Peyer's patch (tissue), 4 donors: ENCODE measurements around the gene DHX40. TPM values are rescaled to one million over a fixed set of nuclear protein-coding genes. Genes with fewer than 3 reads are reported as not detected.
"Not testable (repeated sequence)": the region's sequence is repeated elsewhere in the genome, so short reads cannot be mapped to it uniquely, and the experiment has no call there.

ENCODE experiments used
- DNase-seq, 3 donors: peaks; one replicate each; pipeline ENCODE4 v3.0.0-alpha.2; 2017 to 2019
- H3K27ac ChIP-seq, 4 donors: fragments of 200-600 bp; sonication (generic); one replicate each; pipeline ENCODE4 v1.5.1; 2016 to 2019
- H3K27me3 ChIP-seq, 2 donors: fragments of 200-600 bp; sonication (generic); one replicate each; pipeline ENCODE4 v1.5.1; 2019
- H3K36me3 ChIP-seq, 3 donors: fragments of 200-600 bp; sonication (generic); one replicate each; pipeline ENCODE4 v1.5.1; 2016 to 2019
- H3K4me1 ChIP-seq, 4 donors: fragments of 200-600 bp; sonication (generic); one replicate each; pipeline ENCODE4 v1.5.1; 2016 to 2019
- H3K4me3 ChIP-seq, 4 donors: fragments of 200-600 bp; sonication (generic); 1 replicate in 3 of 4; 2 replicates in 1 of 4; pipeline ENCODE4 v1.5.1; 2016 to 2019; ENCODE audit warnings: mild to moderate bottlenecking in 1 of 4
- H3K9me3 ChIP-seq, 4 donors: fragments of 200-600 bp; sonication (generic); one replicate each; pipeline ENCODE4 v1.5.1; 2016 to 2019; ENCODE audit warnings: mild to moderate bottlenecking in 1 of 4
- POLR2A ChIP-seq, 2 donors: fragments of 450-650 bp; IDR thresholded peaks; one replicate each; pipeline ENCODE4 v1.5.1; 2017; ENCODE audit warnings: antibody characterized with exemption in 2 of 2, mild to moderate bottlenecking in 2 of 2, moderate library complexity in 2 of 2
- small RNA-seq, 2 donors: library from RNA; depleted of rRNA; stranded (forward); fragments of <200 nt; gene quantifications; one replicate each; pipeline ENCODE3, GENCODE V24; 2016
- total RNA-seq, 4 donors: library from RNA; depleted of rRNA; stranded (reverse); fragments of >200 nt; gene quantifications; one replicate each; pipeline ENCODE4 v1.1.0, GENCODE V29; 2016
- TF ChIP-seq, protein P1 (sequence below), 6 experiments: fragments of 450-650 bp in 4 of 6; fragments of 200-600 bp in 2 of 6; sonication (generic) in 1 of 6; IDR thresholded peaks; one replicate each; pipeline ENCODE4 v1.5.1; 2017 to 2019; ENCODE audit warnings: antibody characterized with exemption in 6 of 6, mild to moderate bottlenecking in 3 of 6, moderate library complexity in 1 of 6

The DHX40 gene
- total RNA-seq, 4 donors from 2014 or later = 13.3 to 28.1 (median 16.5) TPM

DNA sequence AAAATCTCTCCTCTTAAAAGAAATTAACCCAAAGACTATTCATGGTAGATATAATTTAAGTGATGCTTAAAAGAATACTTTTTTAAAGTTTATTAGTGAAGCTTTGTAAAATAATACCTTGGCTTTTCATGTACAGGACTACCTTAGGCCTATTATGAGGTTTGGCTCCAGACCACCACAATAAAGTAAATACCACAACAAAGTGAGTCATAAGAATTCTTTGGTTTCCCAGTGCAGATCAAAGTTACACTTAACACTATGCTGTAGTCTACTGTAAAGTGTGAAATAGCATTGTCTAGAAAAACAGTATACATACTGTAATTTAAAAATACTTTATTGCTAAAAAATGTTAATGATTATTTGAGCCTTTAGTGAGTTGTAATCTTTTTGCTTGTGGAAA is 85.9 kb downstream of the DHX40 start:
- Histone ChIP-seq H3K27ac (no peak overlapping the region), H3K36me3 (peaks cover 3 to 86% (median 3%) of the 10 kb centered on the region in 3 donors), H3K4me1 (no peaks in the 10 kb centered on the region), H3K27me3 (no peaks in the 10 kb centered on the region), H3K4me3 (no peak overlapping the region), H3K9me3 (no peaks in the 10 kb centered on the region)
- DNase-seq = no peak
- no peak for TF ChIP-seq POLR2A (IDR thresholded peaks at IDR 0.05)
- TF ChIP-seq, protein P1, sequence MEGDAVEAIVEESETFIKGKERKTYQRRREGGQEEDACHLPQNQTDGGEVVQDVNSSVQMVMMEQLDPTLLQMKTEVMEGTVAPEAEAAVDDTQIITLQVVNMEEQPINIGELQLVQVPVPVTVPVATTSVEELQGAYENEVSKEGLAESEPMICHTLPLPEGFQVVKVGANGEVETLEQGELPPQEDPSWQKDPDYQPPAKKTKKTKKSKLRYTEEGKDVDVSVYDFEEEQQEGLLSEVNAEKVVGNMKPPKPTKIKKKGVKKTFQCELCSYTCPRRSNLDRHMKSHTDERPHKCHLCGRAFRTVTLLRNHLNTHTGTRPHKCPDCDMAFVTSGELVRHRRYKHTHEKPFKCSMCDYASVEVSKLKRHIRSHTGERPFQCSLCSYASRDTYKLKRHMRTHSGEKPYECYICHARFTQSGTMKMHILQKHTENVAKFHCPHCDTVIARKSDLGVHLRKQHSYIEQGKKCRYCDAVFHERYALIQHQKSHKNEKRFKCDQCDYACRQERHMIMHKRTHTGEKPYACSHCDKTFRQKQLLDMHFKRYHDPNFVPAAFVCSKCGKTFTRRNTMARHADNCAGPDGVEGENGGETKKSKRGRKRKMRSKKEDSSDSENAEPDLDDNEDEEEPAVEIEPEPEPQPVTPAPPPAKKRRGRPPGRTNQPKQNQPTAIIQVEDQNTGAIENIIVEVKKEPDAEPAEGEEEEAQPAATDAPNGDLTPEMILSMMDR (IDR thresholded peaks at IDR 0.05) = no peak

DNA sequence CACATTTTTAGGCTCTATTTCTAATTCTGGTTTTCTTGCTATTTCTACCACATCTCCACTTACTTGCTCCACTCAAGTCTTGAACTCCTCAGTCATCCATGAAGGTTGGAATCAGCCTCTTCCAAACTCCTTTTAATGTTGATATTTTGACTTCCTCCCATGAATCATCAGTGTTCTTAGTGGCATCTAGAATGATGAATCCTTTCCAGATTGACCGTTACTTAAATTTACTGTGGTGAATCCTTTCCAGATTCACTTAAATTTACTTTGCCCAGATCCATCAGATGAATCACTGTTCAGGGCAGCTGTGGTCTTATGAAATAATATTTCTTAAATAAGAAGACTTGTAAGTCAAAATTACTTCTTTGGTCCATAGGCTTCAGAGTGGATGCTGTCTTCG is 86.7 kb downstream of the DHX40 start:
- H3K27me3 ChIP-seq = no peaks in the 10 kb centered on the region
- no peak for DNase-seq
- no peak for TF ChIP-seq POLR2A (IDR thresholded peaks at IDR 0.05)
- TF ChIP-seq, protein P1 (IDR thresholded peaks at IDR 0.05) = no peak
- H3K9me3 ChIP-seq = no peaks in the 10 kb centered on the region
- H3K4me3 ChIP-seq = no peak overlapping the region
- no peaks in the 10 kb centered on the region for H3K4me1 ChIP-seq
- no peak overlapping the region for H3K27ac ChIP-seq
- H3K36me3 ChIP-seq = peaks cover 3 to 93% (median 3%) of the 10 kb centered on the region in 3 donors

DNA sequence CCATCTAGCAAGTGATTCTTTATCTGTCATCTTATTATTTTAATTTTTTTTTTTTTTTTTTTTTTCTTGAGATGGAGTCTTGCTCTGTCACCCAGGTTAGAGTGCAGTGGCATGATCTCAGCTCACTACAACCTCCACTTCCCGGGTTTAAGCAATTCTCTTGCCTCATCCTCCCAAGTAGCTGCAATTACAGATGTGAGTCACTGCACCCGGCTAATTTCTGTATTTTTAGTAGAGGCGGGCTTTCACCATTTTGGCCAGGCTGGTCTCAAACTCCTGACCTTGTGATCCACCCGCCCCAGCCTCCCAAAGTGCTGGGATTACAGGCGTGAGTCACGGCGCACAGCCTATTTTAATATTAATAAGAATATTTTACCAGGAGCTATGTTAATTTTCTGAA is 91.2 kb downstream of the DHX40 start:
- H3K36me3 ChIP-seq = peaks cover 3 to 98% (median 6%) of the 10 kb centered on the region in 3 donors

More for the DNA sequence above, 91.2 kb downstream of the DHX40 start:
- H3K27me3 ChIP-seq, H3K27ac ChIP-seq, H3K4me3 ChIP-seq, H3K4me1 ChIP-seq, H3K9me3 ChIP-seq, DNase-seq: not testable (repeated sequence)

Small RNA genes within 50 kb of the gene (small RNA-seq; reads per million reads assigned to genes)
- gene RNU4-13P = 0.06 reads per million in 2 donors

Other genes with a start within 250 kb of the DHX40 start
- 10 to 100 TPM; 16.5 to 24.1 (median 21.8) TPM for gene YPEL2, start 234.0 kb upstream of the DHX40 start, total RNA-seq
- gene CLTC, start 54.3 kb downstream of the DHX40 start, total RNA-seq = 100 to 1,000 TPM; 174 to 224 (median 198) TPM
- gene PTRH2, start 141.8 kb downstream of the DHX40 start, total RNA-seq = 10 to 100 TPM; 11.7 to 60.2 (median 14.9) TPM
- gene VMP1, start 142.0 kb downstream of the DHX40 start, total RNA-seq = 100 to 1,000 TPM; 228 to 366 (median 332) TPM